NCI-H82 (cell line): ENCODE results near the gene ZFHX3.

Experiments used
- DNase-seq: peaks from one replicate; lab custom pipeline; 2025; lab: John Stamatoyannopoulos, UW

Gene ZFHX3

DNA sequence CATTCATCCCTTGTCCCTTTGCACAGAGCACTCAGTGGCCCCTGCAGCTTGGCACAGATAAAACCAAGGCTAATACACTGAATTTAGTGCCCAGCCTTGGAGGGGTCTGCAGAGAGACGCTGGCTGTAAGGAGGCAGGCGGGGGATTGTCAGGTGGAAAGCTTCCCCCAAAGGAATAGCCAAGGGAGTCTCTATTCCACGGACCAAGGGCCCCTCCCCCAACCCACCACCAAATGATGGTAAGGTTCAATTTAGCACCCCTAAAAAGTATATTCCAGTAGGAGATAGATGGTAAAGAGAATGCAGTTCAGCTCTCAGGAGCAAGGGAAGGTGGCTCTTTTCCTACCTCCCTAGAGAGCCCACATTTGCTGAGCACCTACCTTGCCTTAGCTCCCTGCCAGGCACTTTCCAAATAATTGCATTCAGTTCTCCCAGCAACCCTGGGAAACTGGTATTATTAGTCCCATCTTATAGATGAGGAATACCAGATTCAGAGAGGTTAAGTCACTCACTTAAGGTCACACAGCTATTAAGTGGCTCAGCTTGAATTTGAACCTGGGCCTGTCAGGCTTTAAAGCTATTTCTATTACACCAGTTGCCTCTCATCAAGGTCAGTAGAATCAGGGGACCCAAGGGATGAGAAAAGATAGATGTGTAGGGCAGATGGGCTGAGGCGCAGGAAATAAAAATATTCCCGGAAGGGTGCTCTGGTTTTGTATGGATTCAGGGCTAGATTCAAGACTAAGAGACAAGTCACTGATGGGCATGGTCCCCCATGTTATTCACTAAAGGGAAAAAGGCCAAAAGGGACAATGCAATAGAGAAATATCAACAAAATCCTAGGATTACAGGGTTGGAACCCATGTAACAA, 20.0 kb upstream of the ZFHX3 start:
- DNase-seq: no peak

- DNase-seq: no peak
Observed at GRCh38 chr16:73066927-73067670, 19.2 kb upstream of the ZFHX3 start.

DNA sequence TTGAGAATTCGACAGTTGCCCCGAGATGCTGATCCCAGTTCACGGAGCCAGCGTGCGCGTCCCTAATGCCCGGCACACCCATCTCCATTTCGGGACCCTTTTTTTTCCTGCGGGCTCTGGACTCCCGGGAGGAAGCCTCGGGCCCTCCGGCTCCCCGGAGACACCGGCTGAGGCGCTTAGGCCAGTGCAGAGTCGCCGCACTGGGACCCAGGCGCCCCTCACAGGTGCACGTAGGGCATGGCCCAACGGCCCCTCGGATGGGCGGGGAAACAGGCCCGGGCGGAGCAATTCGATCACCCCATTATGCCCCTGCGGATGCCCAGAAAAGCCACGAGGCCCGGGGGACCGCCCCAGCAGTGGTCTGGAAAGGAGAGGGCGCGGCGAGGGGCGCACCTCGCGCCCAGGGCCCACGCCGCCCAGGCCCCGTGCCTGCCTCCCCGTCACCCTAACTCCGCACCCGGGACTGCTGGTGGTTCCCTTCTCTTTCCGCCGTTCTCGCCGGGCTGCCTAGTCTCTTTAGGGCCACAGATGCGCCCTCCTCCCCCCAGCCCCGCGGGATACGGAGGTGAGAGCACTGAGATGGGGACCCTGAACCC, 18.5 kb upstream of the ZFHX3 start:
- no peak for DNase-seq

DNA sequence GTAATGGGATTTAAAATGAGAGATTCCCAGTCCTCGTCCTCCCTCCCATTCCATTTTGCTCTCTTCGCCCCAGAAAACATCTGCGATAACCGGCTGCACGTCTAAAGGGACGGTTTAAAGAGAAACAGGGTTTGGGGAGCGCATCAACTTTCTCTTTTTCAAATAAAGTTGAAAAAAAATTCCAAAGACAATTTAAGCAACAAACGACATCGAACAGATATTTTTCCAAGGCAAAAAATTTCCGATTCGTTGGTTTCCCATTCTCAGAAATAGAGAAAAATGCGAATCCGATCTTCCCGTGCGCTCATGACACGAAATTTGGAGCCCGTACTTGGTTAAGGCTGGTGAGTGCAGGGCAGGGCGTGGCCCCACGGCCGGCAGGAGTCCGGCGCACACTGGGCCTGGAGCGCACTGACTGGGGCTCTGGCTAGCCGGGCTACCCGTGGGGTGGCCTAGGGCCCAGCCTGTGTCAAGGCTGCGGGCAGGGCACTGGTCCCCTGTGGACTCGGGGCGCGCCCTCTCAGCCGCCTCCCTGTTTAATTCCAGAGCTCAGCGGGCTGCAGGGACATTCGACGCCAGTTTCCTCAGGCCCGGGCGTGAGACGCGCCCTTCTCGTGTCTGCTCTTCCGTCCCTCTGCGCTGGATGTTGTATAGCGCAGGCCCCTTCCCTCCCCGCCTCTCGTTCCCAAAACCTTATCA, 17.9 kb upstream of the ZFHX3 start:
- no peak for DNase-seq

- no peak for DNase-seq
Observed at GRCh38 chr16:73064994-73065545, 17.1 kb upstream of the ZFHX3 start.

DNA sequence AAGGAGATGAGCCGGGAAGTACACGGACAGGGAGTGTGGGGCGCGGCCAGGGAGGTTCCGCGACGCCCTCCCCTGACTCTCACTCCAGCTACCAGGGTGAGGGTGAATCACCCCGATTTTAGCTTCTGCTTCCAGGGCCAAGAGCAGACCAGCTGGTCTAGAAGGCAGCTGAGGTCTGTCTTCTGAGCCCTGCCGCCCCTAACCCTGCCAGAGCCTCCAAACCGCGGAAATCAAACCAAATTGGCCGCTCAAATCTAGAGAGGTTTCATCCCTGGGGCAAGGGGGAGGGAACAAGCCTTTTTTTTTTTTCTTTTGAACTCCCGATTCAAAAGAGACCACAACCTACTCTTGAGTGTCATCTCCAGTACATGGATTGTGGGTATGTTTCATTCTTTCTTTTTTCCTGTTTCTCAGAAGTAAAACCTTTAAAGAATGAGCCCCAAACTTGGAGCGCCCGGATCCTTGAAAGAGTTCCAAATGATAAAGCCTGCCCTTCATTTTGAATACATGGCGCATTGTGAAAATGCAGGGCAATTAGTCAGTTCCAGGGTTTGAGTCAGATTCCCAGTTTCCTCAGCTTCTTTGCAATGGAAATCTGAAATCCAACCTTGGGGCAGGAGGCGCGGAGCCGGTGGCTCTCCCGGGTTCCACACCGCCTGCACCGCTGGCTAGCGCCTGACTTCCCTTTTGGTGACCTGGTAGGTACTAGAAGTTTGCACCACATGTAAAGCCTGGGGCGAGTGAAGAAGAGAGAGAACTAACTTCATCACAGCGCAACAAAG, 16.5 kb upstream of the ZFHX3 start:
- DNase-seq: no peak

GRCh38 chr16:73063854-73064211, 15.9 kb upstream of the ZFHX3 start:
- DNase-seq: no peak

GRCh38 chr16:73062743-73063733, 15.1 kb upstream of the ZFHX3 start:
- DNase-seq: no peak

DNA sequence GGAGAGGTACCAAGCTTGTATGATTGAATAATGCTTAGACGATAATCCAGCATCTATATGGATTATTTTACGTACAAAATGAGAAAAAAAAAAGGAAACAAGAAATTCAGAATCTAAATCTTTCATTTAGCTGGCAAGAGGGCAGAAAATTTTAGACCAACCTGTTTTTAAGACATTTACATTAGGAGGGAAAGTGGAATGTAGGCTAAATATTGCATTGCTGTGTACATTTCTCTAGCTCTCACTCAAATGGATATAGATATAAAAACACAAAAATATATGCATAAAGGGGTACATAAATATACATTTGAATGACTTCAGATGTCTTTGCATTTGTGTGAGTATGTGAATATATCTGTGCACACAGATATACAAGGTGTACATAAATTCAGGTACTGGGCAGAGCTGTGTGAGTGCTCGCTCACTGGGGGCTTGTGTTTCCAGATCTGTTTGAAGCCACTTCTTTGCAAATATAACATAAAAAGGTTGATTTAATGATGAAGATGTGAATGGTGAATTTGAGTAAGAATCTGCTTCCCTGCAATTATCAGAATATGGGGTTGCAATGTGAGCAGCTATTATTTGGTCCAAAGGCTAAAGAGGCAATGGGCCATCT, 14.2 kb upstream of the ZFHX3 start:
- DNase-seq: no peak

- DNase-seq: peak; percentile 13
Observed at GRCh38 chr16:73060892-73061490, 13.1 kb upstream of the ZFHX3 start.

GRCh38 chr16:73059779-73060615, 12.1 kb upstream of the ZFHX3 start:
- no peak for DNase-seq

GRCh38 chr16:73058616-73059409, 10.9 kb upstream of the ZFHX3 start:
- DNase-seq: peak; percentile 79

DNA sequence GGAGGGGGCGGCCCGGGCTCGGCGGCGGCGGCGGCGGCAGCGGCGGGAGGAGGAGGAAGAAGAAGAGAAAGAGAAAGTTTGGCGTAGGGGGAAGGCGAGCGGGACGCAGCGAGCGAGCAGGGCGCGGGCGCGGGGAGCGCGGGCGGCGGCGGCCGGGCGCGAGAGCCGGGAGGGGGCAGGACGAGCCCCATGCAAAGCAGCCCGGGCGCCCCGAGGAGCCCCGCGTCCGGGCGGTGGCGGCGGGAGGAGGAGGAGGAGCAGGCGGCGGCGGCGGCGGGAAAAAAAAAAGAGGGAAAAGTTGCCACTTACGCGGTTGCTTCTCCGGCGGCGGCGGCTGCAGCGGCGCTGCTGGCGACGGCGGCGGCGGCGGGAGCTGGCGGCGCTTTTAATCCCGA, 10.3 kb upstream of the ZFHX3 start:
- DNase-seq: peak; percentile 48

DNA sequence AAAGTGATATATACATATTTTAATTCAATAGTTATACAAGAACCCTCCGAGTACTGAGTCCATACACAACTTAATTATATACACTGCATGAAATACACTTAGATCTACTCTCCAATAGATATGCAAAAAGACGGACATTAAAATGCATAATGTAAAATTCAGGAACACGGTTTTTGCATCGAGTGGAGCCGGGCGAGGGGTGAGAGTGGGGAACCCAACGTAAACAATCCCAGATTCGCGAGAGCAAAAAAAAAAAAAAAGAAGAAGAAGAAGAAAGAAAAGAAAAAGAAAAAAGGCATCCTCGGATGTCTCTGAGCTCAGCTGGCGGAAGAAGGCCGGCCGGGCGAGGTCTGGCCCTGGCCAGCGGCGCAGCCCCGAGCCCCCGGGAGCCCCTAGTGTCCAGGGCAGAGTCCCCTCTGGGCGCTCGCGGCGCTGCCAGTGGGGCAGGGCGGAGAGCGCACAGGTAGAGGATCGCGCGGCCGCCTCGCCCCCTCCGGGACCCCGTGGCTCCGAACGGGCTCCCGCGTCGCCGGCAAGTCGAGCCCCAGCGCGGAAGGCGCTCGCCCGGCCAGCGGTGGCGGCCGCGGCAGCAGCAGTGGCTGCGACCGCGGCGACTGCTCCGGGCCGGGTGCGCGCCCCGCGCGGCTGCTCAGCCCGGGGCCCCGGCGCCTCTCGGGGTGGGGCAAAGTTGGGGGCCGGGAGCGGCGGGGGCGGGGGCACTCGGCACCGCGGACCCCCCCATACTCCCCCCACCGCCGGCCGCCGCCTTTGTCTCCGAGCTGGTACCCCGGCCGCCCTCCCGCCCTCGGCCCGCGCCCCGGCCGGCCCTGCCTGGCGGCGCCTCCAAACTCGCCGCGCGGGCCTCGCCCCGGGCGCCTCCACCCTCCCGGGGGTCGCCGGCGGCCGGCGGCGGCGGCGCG, 9.6 kb upstream of the ZFHX3 start:
- DNase-seq: peak; percentile 36

DNA sequence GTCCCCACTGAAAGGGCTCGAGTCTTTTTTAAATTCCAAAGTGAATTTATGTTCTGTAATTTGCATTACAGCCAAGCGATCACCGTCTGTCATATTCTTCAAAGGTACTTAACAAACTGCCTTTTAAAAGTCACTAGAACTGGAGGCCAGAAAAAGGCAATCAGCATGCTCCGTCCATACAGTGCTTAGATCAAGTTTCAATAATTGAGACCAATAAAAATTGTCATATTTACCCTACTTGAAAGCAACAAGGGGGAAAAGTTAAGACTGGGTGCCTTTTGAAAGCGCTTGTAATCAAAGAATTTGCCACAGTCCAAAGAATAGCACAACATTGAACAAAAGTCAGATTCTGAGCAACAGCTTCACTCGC, 9.0 kb upstream of the ZFHX3 start:
- DNase-seq: no peak

DNA sequence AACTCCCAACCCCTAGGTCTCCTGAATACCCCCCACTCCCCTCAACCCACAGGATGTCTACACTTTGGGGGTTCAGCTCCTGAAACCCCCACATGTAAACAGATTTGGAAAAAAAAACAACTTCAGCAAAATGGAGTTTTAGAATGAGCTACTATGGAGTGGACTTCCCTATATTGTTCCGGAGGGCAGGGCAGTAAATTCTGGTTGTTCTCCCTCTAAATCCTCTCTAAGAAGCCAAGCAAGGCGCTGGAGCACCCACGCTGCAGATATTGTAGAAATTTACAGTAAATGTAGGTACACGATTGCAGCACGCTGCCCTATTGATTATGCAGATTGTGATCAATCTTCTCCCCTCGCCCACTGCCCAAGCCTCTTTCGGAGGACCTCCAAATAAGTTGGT, 8.5 kb upstream of the ZFHX3 start:
- no peak for DNase-seq
